ENCODE measurements around the gene TSHZ3. TPM values are rescaled to one million over a fixed set of nuclear protein-coding genes. Genes with fewer than 3 reads are reported as not detected.

Gene TSHZ3
- total RNA-seq, 1 donor from 2014 or later: 5.8 TPM

DNA sequence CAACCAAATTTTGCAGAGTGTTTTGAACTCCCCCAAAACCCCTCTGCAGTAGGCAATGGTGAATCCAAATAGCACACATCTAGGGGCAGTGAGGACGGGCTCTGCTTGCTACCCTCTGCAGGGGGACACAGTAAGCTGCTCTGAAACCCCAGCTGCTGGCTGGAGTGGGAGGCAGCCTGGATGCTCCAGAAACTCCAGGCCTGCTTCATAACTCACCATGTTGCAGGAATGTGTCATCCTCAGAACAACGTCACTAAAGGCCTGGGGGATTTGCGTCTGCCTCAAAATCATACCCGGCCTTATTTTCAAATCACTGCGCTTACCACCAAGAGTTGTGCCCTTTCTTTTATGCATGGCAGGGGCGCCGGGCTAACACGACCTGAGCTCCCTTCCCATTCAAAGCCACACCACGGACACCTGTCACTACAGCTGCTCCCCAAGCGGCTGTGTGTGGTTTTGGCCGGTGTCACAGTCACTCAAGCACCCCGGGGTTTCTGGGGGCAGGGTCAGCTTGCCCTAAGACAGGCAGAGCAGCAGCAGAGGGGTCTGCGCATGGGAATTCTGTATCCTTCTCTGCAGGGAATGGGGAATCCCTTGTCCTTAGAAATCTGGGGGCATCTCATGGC lies 93.9 kb downstream of the TSHZ3 start:
- ATAC-seq: no peak
- no peaks in the 10 kb centered on the region for H3K4me1 ChIP-seq
- intact Hi-C loops (cut with DNase I): no loop called here
- H3K27me3 ChIP-seq: no peaks in the 10 kb centered on the region
- no peak overlapping the region for H3K27ac ChIP-seq
- TF ChIP-seq, protein P1, sequence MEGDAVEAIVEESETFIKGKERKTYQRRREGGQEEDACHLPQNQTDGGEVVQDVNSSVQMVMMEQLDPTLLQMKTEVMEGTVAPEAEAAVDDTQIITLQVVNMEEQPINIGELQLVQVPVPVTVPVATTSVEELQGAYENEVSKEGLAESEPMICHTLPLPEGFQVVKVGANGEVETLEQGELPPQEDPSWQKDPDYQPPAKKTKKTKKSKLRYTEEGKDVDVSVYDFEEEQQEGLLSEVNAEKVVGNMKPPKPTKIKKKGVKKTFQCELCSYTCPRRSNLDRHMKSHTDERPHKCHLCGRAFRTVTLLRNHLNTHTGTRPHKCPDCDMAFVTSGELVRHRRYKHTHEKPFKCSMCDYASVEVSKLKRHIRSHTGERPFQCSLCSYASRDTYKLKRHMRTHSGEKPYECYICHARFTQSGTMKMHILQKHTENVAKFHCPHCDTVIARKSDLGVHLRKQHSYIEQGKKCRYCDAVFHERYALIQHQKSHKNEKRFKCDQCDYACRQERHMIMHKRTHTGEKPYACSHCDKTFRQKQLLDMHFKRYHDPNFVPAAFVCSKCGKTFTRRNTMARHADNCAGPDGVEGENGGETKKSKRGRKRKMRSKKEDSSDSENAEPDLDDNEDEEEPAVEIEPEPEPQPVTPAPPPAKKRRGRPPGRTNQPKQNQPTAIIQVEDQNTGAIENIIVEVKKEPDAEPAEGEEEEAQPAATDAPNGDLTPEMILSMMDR (IDR thresholded peaks at IDR 0.05): no peak
- no peaks in the 10 kb centered on the region for H3K36me3 ChIP-seq
- DNase-seq: no peak
- no peak overlapping the region for H3K4me3 ChIP-seq
- no peaks in the 10 kb centered on the region for H3K9me3 ChIP-seq

GRCh38 chr19:31254611-31255010 lies 94.6 kb downstream of the TSHZ3 start:
- DNase-seq (no peak), ATAC-seq (no peak)
- no peak overlapping the region for H3K4me3 ChIP-seq
- no peak overlapping the region for H3K27ac ChIP-seq
- no peaks in the 10 kb centered on the region for H3K27me3 ChIP-seq
- H3K4me1 ChIP-seq: no peaks in the 10 kb centered on the region
- no peaks in the 10 kb centered on the region for H3K36me3 ChIP-seq
- TF ChIP-seq, protein P1 (IDR thresholded peaks at IDR 0.05): no peak
- no peaks in the 10 kb centered on the region for H3K9me3 ChIP-seq
- intact Hi-C loops (cut with DNase I): no loop called here

GRCh38 chr19:31254180-31254551 lies 95.1 kb downstream of the TSHZ3 start:
- Histone ChIP-seq H3K27ac (no peak overlapping the region), H3K4me1 (no peaks in the 10 kb centered on the region), H3K4me3 (no peak overlapping the region), H3K36me3 (no peaks in the 10 kb centered on the region), H3K27me3 (no peaks in the 10 kb centered on the region), H3K9me3 (no peaks in the 10 kb centered on the region)
- DNase-seq: no peak
- ATAC-seq: no peak
- TF ChIP-seq, protein P1 (IDR thresholded peaks at IDR 0.05): no peak
- intact Hi-C loops (cut with DNase I): no loop called here

DNA sequence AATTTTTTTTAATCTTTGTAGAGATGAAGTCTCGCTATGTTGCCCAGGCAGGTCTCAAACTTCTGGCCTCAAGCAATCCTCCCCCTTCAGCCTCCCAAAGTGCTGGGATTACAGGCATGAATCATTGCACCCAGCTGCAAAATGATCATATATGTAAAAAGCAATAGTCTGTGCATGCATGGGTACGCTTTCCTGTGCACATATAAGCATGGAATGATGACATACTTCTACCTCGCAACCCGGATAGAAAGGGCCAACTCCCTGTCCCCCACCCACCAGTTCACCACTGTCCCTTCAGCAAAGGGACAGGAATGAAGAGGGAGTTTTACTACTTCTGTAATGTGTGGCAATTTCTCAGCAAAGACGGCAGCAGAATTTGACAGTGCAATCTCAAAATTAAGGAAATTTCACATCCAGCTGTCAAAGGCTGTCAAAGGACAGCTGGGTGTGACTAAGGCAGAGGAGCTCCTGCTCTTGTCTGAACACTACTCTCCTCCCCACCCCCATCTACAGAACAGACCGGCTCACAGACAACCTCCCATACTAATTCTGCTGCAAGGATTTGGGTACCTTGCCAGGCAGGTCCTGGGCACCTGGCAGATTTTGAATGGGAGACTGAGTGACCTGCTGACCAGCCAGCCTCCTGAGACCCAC lies 95.6 kb downstream of the TSHZ3 start:
- intact Hi-C loops (cut with DNase I): no loop called here
- Histone ChIP-seq H3K4me1 (no peaks in the 10 kb centered on the region), H3K4me3 (no peak overlapping the region), H3K36me3 (no peaks in the 10 kb centered on the region), H3K9me3 (no peaks in the 10 kb centered on the region), H3K27ac (no peak overlapping the region), H3K27me3 (no peaks in the 10 kb centered on the region)
- TF ChIP-seq, protein P1 (IDR thresholded peaks at IDR 0.05): no peak
- DNase-seq (no peak), ATAC-seq (no peak)

DNA sequence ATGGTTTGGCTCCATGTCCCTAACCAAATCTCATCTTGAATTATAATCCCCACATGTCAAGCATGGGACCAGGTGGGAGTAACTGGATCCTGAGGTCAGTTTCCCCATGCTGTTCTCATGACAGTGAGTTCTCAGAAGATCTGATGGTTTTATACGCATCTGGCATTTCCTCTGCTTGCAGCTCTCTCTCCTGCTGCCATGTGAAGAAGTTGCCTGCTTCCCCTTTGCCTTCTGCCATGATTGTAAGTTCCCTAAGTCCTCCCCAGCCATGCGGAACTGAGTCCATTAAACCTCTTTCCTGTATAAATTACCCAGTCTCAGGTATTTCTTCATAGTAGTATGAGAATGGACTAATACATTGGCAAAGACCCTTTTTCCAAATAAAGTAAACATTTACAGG lies 96.8 kb downstream of the TSHZ3 start:
- no peak for DNase-seq

More for the DNA sequence above, 96.8 kb downstream of the TSHZ3 start:
- Histone ChIP-seq H3K9me3 (no peaks in the 10 kb centered on the region), H3K4me1 (no peaks in the 10 kb centered on the region), H3K4me3 (no peak overlapping the region), H3K36me3 (no peaks in the 10 kb centered on the region), H3K27me3 (no peaks in the 10 kb centered on the region), H3K27ac (no peak overlapping the region)
- no peak for ATAC-seq
- intact Hi-C loops (cut with DNase I): no loop called here
- TF ChIP-seq, protein P1 (IDR thresholded peaks at IDR 0.05): no peak
